Activated gamma-delta T cell treated with anti-CD3 and anti-CD28 coated beads, Interleukin-2, amount 50 U/mL, for 16 hours (primary cell): ENCODE results near the gene PPY.
"Not testable (repeated sequence)": the region's sequence is repeated elsewhere in the genome, so short reads cannot be mapped to it uniquely, and the experiment has no call there.

Experiments used
- DNase-seq: peaks from one replicate; pipeline ENCODE4 v3.0.0-alpha.2; 2020; ENCODE audit warnings: low read depth

PPY gene

GRCh38 chr17:43966276-43966675 is 24.0 kb upstream of the PPY start:
- no peak for DNase-seq

GRCh38 chr17:43962479-43962878 is 20.2 kb upstream of the PPY start:
- no peak for DNase-seq

GRCh38 chr17:43961954-43962353 is 19.7 kb upstream of the PPY start:
- no peak for DNase-seq

- DNase-seq: not testable (repeated sequence)
Observed at GRCh38 chr17:43961292-43961691, 19.0 kb upstream of the PPY start.

- no peak for DNase-seq
Observed at GRCh38 chr17:43958748-43959352, 16.6 kb upstream of the PPY start.

- DNase-seq: no peak
Observed at GRCh38 chr17:43956222-43956621, 13.9 kb upstream of the PPY start.

GRCh38 chr17:43953746-43954145 is 11.5 kb upstream of the PPY start, which contains the start of gene PYY:
Gene PYY (minus strand): TSS chr17:43953940. CDS start chr17:43953483, 457 bp downstream.
- DNase-seq: no peak

- DNase-seq: no peak
Observed at GRCh38 chr17:43952724-43953666, 10.7 kb upstream of the PPY start.

- DNase-seq: no peak
Observed at GRCh38 chr17:43952351-43952723, 10.1 kb upstream of the PPY start.

GRCh38 chr17:43951750-43952149 is 9.5 kb upstream of the PPY start:
- DNase-seq: no peak

GRCh38 chr17:43950554-43950953 is 8.3 kb upstream of the PPY start:
- no peak for DNase-seq

- DNase-seq: no peak
Observed at GRCh38 chr17:43949781-43950180, 7.5 kb upstream of the PPY start.

- DNase-seq: no peak
Observed at GRCh38 chr17:43946781-43947180, 4.5 kb upstream of the PPY start.

- no peak for DNase-seq
Observed at GRCh38 chr17:43945074-43945829, 3.0 kb upstream of the PPY start.

- DNase-seq: no peak
Observed at GRCh38 chr17:43940630-43941029, 1.6 kb downstream of the PPY start.

- DNase-seq: no peak
Observed at GRCh38 chr17:43939886-43940285, 2.4 kb downstream of the PPY start.

- not testable (repeated sequence) for DNase-seq
Observed at GRCh38 chr17:43939452-43939851, 2.8 kb downstream of the PPY start.

- DNase-seq: no peak
Observed at GRCh38 chr17:43938838-43939182, 3.5 kb downstream of the PPY start.

- DNase-seq: no peak
Observed at GRCh38 chr17:43936434-43936833, 5.8 kb downstream of the PPY start.

- DNase-seq: no peak
Observed at GRCh38 chr17:43935926-43936261, 6.4 kb downstream of the PPY start.

- no peak for DNase-seq
Observed at GRCh38 chr17:43935204-43935925, 6.9 kb downstream of the PPY start.

- no peak for DNase-seq
Observed at GRCh38 chr17:43932923-43933322, 9.4 kb downstream of the PPY start.
